Thyroid gland (tissue), 4 donors: Measurements from ENCODE around the gene PRDM2.

Experiments
- POLR2A ChIP-seq, 2 donors: fragments of 450-650 bp; IDR thresholded peaks; one replicate each; pipeline ENCODE4 v1.6.1; 2017; ENCODE audit warnings: antibody characterized with exemption in 2 of 2, mild to moderate bottlenecking in 2 of 2, moderate library complexity in 1 of 2
- TF ChIP-seq, protein P1 (sequence below), 6 experiments: fragments of 200-600 bp in 3 of 6; fragments of 450-650 bp in 3 of 6; sonication (generic) in 3 of 6; IDR thresholded peaks; one replicate each; pipeline ENCODE4 v1.5.1; 2016 to 2019; ENCODE audit warnings: antibody characterized with exemption in 6 of 6, mild to moderate bottlenecking in 2 of 6, inconsistent platforms in 1 of 6, moderate library complexity in 1 of 6

GRCh38 chr1:13792419-13792818 lies 92.4 kb downstream of the PRDM2 start:
- TF ChIP-seq, protein P1, sequence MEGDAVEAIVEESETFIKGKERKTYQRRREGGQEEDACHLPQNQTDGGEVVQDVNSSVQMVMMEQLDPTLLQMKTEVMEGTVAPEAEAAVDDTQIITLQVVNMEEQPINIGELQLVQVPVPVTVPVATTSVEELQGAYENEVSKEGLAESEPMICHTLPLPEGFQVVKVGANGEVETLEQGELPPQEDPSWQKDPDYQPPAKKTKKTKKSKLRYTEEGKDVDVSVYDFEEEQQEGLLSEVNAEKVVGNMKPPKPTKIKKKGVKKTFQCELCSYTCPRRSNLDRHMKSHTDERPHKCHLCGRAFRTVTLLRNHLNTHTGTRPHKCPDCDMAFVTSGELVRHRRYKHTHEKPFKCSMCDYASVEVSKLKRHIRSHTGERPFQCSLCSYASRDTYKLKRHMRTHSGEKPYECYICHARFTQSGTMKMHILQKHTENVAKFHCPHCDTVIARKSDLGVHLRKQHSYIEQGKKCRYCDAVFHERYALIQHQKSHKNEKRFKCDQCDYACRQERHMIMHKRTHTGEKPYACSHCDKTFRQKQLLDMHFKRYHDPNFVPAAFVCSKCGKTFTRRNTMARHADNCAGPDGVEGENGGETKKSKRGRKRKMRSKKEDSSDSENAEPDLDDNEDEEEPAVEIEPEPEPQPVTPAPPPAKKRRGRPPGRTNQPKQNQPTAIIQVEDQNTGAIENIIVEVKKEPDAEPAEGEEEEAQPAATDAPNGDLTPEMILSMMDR (IDR thresholded peaks at IDR 0.05), result no peak
- no peak for TF ChIP-seq POLR2A (IDR thresholded peaks at IDR 0.05)
